Natural killer cell treated with Interleukin-12 subunit alpha and Interleukin-12 subunit beta and Interleukin-15 and Interleukin-18, amount 100 ng/mL, for 72 hours (primary cell): ENCODE measurements around the gene MEGF6. TPM values are rescaled to one million over a fixed set of nuclear protein-coding genes. Genes with fewer than 3 reads are reported as not detected.
"Not testable (repeated sequence)": the region's sequence is repeated elsewhere in the genome, so short reads cannot be mapped to it uniquely, and the experiment has no call there.

Source experiments
- ATAC-seq, 2 donors: fragments of 150-1000 bp; cut with Tn5 transposase in 1 of 2; sonication (Bioruptor Pico), chemical (Tn5 transposase) in 1 of 2; 2 replicates each; pipeline ENCODE4 v1.10.0; 2021
- DNase-seq: peaks from one replicate; pipeline ENCODE4 v3.0.0; 2022; ENCODE audit warnings: low spot score
- H3K27ac Mint-ChIP-seq, 2 donors: 1 replicate in 1 of 2; 2 replicates in 1 of 2; pipeline ENCODE4 v1.8.0; 2022; ENCODE audit warnings: mixed read lengths in 2 of 2, mild to moderate bottlenecking in 1 of 2, moderate library complexity in 1 of 2
- H3K27me3 Mint-ChIP-seq, 2 donors: 1 replicate in 1 of 2; 2 replicates in 1 of 2; pipeline ENCODE4 v1.8.0; 2022; ENCODE audit warnings: mixed read lengths in 2 of 2
- H3K36me3 Mint-ChIP-seq: one replicate; pipeline ENCODE4 v1.8.0; 2022; ENCODE audit warnings: mixed read lengths
- H3K4me1 Mint-ChIP-seq, 2 donors: 1 replicate in 1 of 2; 2 replicates in 1 of 2; pipeline ENCODE4 v1.8.0; 2022; ENCODE audit warnings: low read depth in 2 of 2, mixed read lengths in 2 of 2, mild to moderate bottlenecking in 1 of 2
- H3K4me3 Mint-ChIP-seq: one replicate; pipeline ENCODE4 v1.8.0; 2022; ENCODE audit warnings: mixed read lengths
- H3K9me3 Mint-ChIP-seq: 2 replicates; pipeline ENCODE4 v1.8.0; 2022; ENCODE audit warnings: mixed read lengths
- total RNA-seq, 2 donors: library from RNA; stranded (reverse); gene quantifications; one replicate each; pipeline ENCODE4 v1.2.3, GENCODE V29; 2022

MEGF6 gene
- total RNA-seq, 2 donors from 2014 or later = 0.36 to 1.6 TPM

GRCh38 chr1:3578433-3578805 is 32.9 kb downstream of the MEGF6 start:
- Mint-ChIP-seq H3K4me3 (no peak overlapping the region), H3K27ac (no peak overlapping the region), H3K36me3 (no peaks in the 10 kb centered on the region), H3K9me3 (no peaks in the 10 kb centered on the region), H3K27me3 (no peaks in the 10 kb centered on the region), H3K4me1 (no peaks in the 10 kb centered on the region)
- ATAC-seq (no peak), DNase-seq (no peak)

GRCh38 chr1:3577711-3578432 is 33.4 kb downstream of the MEGF6 start:
- Mint-ChIP-seq H3K9me3 (no peaks in the 10 kb centered on the region), H3K27me3 (no peaks in the 10 kb centered on the region), H3K36me3 (no peaks in the 10 kb centered on the region), H3K27ac (no peak overlapping the region), H3K4me1 (no peaks in the 10 kb centered on the region), H3K4me3 (no peak overlapping the region)
- DNase-seq (no peak), ATAC-seq (no peak)

- DNase-seq = no peak
- Mint-ChIP-seq H3K27ac (no peak overlapping the region), H3K4me1 (no peaks in the 10 kb centered on the region), H3K9me3 (no peaks in the 10 kb centered on the region), H3K27me3 (no peaks in the 10 kb centered on the region), H3K4me3 (no peak overlapping the region), H3K36me3 (no peaks in the 10 kb centered on the region)
- ATAC-seq = no peak
Observed at GRCh38 chr1:3577300-3577699, 34.0 kb downstream of the MEGF6 start.

DNA sequence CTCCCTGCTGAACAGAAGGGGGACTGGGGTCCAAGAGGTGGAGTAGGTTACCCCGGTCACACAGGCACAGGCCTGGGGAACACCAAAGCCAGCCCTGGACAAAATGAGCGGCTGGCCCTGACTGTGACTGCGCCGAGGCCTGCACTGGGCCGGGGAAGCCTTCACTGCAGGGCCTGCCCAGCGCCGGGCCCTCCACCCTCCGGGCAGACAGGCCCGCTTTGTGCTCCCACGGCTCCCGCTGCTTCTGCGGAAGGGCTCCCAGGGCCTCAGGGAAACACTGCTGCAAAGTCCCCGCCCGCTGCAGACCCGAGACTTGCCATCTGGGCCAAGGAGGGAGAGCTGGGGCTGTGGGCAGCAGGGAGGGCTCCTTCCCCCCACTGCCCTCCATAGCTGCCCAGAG is 35.3 kb downstream of the MEGF6 start:
- H3K36me3 Mint-ChIP-seq = no peaks in the 10 kb centered on the region

DNA sequence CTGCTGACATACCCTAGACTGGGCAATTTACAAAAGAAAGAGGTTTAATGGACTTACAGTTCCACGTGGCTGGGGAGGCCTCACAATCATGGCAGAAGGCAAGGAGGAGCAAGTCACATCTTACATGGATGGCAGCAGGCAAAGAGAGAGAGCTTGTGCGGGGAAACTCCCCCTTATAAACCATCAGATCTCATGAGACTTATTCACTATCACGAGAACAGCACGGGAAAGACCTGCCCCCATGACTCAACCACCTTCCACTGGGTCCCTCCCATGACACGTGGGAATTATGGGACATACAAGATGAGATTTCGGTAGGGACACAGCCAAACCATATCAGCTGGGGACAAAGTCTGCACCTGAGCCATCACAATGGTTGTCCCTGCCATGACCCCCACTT is 35.8 kb downstream of the MEGF6 start:
- not testable (repeated sequence) for H3K27me3 Mint-ChIP-seq, H3K4me1 Mint-ChIP-seq

More for the DNA sequence above, 35.3 kb downstream of the MEGF6 start:
- H3K4me3 Mint-ChIP-seq = no peak overlapping the region
- DNase-seq (no peak), ATAC-seq (no peak)
- H3K27me3 Mint-ChIP-seq = no peaks in the 10 kb centered on the region
- H3K27ac Mint-ChIP-seq = no peak overlapping the region
- no peaks in the 10 kb centered on the region for H3K9me3 Mint-ChIP-seq
- H3K4me1 Mint-ChIP-seq = no peaks in the 10 kb centered on the region

GRCh38 chr1:3573500-3573899 is 37.8 kb downstream of the MEGF6 start:
- no peak overlapping the region for H3K4me3 Mint-ChIP-seq
- DNase-seq (no peak), ATAC-seq (no peak)
- H3K4me1 Mint-ChIP-seq = no peaks in the 10 kb centered on the region
- H3K9me3 Mint-ChIP-seq = no peaks in the 10 kb centered on the region
- no peaks in the 10 kb centered on the region for H3K27me3 Mint-ChIP-seq
- H3K36me3 Mint-ChIP-seq = no peaks in the 10 kb centered on the region
- H3K27ac Mint-ChIP-seq = no peak overlapping the region

More for the DNA sequence above, 35.8 kb downstream of the MEGF6 start:
- H3K27ac Mint-ChIP-seq, ATAC-seq, H3K4me3 Mint-ChIP-seq, H3K36me3 Mint-ChIP-seq, DNase-seq, H3K9me3 Mint-ChIP-seq: not testable (repeated sequence)

DNA sequence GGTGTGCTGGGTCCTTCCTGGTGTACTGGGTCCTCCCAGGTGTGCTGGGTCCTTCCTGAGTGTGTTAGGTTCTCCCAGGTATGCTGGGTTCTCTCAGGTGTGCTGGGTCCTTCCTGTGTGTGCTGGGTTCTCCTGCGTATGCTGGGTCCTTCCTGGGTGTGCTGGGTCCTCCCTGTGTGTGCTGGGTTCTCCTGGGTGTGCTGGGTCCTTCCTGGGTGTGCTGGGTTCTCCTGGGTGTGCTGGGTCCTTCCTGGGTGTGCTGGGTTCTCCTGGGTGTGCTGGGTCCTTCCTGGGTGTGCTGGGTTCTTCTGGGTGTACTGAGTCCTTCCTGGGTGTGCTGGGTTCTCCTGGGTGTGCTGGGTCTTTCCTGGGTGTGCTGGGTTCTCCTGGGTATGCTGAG is 38.7 kb downstream of the MEGF6 start:
- not testable (repeated sequence) for H3K4me1 Mint-ChIP-seq, H3K27ac Mint-ChIP-seq, DNase-seq, ATAC-seq, H3K9me3 Mint-ChIP-seq, H3K36me3 Mint-ChIP-seq, H3K27me3 Mint-ChIP-seq, H3K4me3 Mint-ChIP-seq

DNA sequence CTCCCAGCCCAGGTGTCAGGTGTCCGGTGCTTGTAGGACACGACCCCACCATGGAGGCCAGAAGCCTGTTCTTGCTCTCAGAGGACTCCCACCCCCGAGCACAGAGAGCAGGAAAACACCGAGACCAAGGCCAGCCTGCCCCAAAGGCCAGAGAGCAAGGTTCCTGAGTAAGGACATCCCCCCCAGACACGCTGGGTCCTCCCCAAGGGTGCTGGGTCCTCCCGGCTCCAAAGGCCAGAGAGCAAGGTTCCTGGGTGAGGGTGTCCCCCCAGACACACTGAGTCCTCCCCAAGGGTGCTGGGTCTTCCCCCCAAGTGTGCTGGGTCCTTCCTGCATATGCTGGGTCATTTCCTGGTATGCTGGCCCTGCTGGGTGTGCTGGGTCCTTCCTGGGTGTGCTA is 40.0 kb downstream of the MEGF6 start:
- DNase-seq (no peak), ATAC-seq (no peak)
- H3K4me3 Mint-ChIP-seq = no peak overlapping the region
- no peaks in the 10 kb centered on the region for H3K36me3 Mint-ChIP-seq
- H3K27ac Mint-ChIP-seq = no peak overlapping the region
- no peaks in the 10 kb centered on the region for H3K9me3 Mint-ChIP-seq
- H3K27me3 Mint-ChIP-seq = no peaks in the 10 kb centered on the region
- H3K4me1 Mint-ChIP-seq = no peaks in the 10 kb centered on the region

DNA sequence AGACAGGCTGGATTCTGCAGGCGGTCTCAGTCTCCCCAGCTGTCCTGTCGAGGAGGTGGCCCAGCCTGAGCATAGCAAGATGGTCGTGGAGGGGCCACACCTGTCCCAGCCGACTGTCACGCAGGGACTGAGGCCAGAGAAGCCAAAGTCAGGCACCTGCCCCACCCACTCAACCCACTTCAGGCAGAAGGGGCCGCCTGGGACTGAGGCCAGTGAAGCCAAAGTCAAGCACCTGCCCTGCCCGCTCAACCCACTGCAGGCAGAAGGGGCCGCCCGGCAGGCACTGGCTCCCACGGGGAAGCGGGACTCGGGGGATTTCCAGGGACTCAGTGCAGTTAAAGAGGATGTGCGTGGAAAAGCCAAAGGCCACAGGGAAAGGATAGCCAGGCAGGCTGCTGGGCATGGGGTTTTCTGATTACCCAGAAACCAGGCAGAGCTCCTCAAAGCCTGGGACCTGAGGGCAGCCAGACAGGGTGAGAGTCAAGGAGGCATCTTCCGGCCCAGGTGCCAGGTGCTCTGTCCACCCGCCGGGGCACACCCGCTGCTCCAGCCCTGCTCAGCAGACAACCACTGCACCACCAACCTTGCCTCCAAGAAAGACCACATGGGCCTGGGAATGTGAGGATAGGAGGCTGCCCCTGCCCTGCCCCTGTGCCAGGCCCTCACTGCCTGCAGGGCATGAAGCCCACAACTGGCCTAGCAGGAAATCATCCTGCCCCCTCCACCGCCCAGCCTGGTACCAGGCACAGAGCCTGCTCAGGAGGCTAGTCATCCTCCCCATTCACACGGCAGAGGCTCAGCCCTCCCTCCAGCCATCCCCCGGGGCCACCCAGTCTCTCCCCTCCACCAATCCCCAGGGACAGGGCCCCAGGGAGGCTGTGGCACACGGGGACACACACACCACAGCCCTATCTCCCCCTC is 41.0 kb downstream of the MEGF6 start:
- DNase-seq (no peak), ATAC-seq (no peak)
- Mint-ChIP-seq H3K27ac (no peak overlapping the region), H3K27me3 (no peaks in the 10 kb centered on the region), H3K4me3 (no peak overlapping the region), H3K4me1 (no peaks in the 10 kb centered on the region), H3K36me3 (no peaks in the 10 kb centered on the region), H3K9me3 (no peaks in the 10 kb centered on the region)

GRCh38 chr1:3569436-3569835 is 41.9 kb downstream of the MEGF6 start:
- H3K36me3 Mint-ChIP-seq = no peaks in the 10 kb centered on the region
- H3K4me3 Mint-ChIP-seq = no peak overlapping the region
- no peak for DNase-seq

DNA sequence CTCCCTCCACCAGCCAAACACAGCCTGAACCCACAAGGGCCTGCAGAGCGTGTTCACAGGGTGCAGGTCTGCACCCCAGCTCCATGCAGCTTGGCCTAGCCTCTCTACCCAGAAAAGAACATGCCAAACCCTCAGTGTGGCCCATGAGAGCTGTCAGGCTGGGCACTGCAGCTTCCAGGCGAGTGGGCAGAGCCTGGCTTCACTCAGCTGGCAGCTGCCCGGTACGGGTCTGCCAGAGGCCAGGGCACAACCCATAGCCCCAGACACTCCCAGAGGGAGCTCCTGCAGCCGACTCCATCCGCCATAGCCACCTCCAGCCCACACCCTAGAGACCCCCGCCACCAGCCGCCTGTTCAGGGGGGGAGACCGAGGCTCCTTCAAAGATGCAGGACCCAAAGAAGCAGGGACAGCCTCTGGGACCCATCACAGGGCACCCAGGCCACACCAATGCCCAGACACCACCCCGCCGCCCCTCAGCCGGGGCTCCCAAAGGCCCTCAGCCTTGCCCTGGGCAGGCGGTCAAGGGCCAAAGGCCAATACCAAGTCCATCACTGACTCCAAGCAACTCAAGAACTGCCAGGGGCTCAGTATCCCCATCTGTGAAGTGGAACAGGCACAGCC is 42.4 kb downstream of the MEGF6 start:
- no peak overlapping the region for H3K4me3 Mint-ChIP-seq
- no peak overlapping the region for H3K27ac Mint-ChIP-seq
- H3K36me3 Mint-ChIP-seq = no peaks in the 10 kb centered on the region
- no peaks in the 10 kb centered on the region for H3K9me3 Mint-ChIP-seq
- no peak for DNase-seq
- H3K27me3 Mint-ChIP-seq = no peaks in the 10 kb centered on the region
- ATAC-seq = no peak
- H3K4me1 Mint-ChIP-seq = no peaks in the 10 kb centered on the region

More at GRCh38 chr1:3569436-3569835, 41.9 kb downstream of the MEGF6 start:
- Mint-ChIP-seq H3K9me3 (no peaks in the 10 kb centered on the region), H3K27ac (no peak overlapping the region), H3K27me3 (no peaks in the 10 kb centered on the region), H3K4me1 (no peaks in the 10 kb centered on the region)
- no peak for ATAC-seq

GRCh38 chr1:3566951-3567804 is 44.1 kb downstream of the MEGF6 start:
- Mint-ChIP-seq H3K4me1 (no peaks in the 10 kb centered on the region), H3K4me3 (no peak overlapping the region), H3K27ac (no peak overlapping the region), H3K9me3 (no peaks in the 10 kb centered on the region), H3K36me3 (no peaks in the 10 kb centered on the region), H3K27me3 (no peaks in the 10 kb centered on the region)
- no peak for DNase-seq
- no peak for ATAC-seq
